ENCODE results near the gene CRYBG2.

Gene CRYBG2

DNA sequence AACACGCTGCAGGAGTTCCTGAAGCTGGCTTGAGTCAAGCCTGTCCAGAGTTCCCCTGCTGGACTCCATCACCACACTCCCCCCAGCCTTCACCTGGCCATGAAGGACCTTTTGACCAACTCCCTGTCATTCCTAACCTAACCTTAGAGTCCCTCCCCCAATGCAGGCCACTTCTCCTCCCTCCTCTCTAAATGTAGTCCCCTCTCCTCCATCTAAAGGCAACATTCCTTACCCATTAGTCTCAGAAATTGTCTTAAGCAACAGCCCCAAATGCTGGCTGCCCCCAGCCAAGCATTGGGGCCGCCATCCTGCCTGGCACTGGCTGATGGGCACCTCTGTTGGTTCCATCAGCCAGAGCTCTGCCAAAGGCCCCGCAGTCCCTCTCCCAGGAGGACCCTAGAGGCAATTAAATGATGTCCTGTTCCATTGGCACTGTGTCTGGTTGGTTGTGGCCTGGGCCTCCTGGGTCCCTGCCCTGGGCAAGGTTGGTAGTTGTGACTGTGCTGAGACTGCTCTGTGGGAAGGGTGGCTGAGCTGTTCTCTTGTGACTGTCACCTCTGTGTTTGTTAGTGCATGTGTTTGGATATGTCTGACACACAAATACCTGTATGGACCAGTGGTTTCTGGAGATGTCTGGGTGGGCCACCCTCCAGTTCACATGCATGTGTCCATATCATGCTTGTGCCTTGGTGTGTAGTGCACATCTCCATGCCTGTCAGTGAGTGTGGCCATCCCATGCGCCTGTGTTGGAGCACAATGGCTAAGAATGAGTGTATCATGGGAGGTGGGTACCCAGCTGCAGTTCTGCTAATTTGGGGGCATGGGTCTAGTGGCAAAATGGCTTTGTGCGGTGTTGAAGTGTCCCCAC is 72.6 kb downstream of the CRYBG2 start:
- DNase-seq (ENCODE audit: low read depth): no peak

DNA sequence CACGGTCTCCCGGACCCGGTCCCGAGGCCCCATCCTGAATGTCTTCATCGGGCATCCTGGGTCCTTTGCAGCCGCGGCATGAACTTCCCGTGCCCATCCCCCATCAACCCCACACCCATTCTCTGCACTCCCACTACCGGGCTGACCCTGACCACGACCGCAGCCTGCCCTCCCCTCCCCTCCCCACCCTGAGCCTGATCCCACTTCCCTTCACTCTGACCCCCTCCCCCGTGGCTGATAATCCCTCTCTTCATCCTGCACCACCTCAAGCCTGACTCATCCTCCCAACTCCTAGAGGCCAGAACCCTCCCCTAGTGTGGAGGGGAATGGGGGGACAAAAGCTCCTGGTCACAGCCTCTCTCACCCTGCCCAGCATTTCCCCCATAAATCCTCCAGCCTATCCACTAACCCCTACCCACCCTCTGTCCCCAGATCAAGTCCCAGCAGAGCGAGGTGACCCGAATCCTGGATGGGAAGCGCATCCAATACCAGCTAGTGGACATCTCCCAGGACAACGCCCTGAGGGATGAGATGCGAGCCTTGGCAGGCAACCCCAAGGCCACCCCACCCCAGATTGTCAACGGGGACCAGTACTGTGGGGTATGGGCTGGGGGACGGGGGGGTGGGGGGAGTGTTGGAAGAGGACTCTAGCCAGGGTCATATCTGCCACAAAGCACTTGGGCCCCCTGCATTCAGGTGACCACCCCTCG is 73.4 kb downstream of the CRYBG2 start:
- DNase-seq (ENCODE audit: low read depth): no peak

DNA sequence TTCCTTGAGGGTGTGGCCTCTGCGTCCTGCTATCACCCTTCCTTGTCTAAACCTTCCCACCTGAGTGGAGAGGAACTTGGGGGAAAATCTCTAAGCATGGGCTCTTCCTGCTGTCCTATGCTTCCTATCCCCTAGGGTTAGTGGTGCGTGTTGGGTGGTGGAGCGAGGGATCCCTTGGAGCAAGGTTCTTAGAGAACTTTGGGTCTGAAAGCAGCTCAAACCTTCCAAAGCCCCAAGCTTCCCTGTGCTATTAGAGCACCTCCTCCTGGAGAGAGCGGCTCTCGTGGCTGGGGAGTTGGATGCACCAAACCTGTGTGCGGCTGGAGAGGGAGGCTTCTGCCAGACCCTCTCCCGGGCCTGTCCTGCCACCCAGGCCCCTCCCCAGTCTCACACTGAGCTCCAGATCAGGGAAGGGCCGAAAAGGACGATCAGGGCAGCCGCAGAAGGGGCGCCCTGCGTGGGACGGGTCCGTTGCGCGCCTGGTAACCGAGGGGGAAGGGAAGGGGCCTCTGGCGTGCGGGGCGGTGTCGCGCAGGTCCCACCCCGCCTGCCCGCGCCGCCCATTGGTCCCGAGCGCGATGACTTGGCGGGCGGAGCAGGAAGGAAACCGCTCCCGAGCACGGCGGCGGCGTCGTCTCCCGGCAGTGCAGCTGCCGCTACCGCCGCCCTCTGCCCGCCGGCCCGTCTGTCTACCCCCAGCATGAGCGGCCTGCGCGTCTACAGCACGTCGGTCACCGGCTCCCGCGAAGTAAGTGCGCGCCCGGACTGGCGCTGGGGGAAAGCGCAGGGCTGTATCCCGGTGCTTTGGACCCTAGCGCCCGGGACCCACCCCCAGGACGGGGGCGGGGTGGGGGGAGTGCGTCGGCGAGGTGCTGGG is 74.2 kb downstream of the CRYBG2 start, which contains the start of gene SH3BGRL3:
TSS of gene SH3BGRL3 (plus strand) at position 631 of the 877 bp plus-strand sequence. CDS start at position 701, 70 bp downstream.
- DNase-seq (ENCODE audit: low read depth): no peak

DNA sequence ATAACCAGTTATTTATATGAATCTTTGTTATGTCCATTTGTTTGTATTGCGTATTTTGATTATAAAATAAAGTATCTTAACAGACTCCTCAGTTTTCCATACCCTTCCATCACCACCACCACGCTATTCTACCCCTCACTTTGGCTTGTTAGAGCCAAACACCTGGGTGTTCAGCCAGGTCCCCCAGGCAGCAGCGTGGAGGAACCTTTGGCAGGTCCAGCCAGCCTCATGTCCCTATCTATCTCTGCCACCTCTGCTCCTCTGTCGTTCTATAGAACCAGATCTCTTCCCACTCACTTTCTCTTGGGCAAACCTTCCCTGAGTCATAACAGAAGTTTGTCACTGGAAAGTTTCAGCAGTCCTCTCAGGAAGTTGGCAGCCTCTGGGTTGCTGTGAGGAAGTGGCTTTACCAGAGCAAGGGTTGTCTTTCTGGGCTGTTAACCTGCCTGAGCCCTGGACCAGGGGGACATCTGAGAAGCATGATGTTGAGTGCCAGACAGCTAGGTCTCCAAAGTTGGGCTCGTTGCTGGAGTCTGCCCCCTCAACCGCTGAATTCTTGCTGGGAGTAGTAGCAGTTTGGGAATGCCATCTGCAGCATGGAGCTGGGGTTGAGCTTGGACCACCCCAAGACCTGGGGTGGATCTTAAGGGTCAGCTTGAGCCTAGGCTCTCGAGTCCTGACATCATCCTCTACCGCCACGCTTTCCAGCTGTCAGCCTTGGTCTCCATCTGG is 75.0 kb downstream of the CRYBG2 start:
- DNase-seq (ENCODE audit: low read depth): peak; percentile 51

DNA sequence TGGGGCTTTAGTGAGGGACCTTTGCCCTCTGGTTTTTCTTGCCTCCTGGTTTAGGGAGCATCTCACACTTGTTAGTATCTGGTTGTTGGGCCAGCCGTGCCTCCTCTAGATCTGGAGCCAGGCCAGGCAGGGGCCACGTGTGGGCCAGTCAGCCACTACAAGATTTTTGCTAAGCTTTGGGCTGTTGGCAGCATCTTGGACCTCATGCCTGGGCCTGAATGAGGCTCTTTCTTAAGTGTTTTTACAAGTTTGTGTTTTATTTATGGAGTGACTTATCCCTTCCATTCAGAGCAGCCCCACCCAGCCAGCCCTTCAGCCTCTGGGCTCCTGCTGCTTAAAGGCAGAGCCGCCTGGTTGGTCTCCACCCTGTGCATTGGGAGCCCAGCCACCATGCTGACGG is 75.6 kb downstream of the CRYBG2 start:
- peak; percentile 65 for DNase-seq (ENCODE audit: low read depth)

DNA sequence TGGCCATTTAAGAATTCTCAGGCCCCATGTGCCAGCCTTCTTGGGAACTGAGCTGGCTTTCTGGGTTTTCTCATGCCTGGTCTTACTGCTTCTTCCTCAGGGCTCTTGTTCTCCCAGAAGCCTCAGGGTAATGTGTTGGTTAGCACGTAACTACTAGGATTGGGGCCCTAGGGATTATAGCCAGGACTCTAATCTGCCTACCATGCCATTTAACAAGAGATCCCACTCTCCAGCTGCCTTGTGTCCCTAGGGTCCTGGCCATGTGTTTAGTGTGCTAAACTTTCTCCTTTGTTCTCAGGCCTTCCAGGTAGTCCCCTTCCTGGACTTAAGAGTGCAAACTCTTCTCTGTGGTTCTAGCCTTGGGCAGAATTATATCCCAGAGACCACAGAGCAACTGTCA is 76.2 kb downstream of the CRYBG2 start:
- DNase-seq (ENCODE audit: low read depth): no peak

DNA sequence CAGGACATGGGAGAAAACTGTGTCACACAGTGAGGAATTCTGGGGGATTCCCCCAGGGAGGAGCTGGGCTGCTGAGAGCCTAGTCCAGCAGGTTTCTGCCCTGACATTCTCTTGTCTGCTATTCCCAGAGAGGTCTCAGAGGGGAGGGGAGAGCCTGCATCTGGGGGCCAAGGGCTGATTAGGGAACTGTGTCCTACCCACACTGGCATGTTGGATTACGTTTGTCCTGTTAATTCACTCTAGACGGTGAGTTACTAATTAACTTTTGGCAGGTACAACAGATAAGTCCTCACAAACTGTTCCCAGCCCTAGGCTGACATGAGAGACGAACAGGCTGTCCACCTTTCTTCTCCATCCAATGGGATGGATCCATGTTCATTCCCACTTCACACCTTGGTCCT is 76.7 kb downstream of the CRYBG2 start:
- no peak for DNase-seq (ENCODE audit: low read depth)

DNA sequence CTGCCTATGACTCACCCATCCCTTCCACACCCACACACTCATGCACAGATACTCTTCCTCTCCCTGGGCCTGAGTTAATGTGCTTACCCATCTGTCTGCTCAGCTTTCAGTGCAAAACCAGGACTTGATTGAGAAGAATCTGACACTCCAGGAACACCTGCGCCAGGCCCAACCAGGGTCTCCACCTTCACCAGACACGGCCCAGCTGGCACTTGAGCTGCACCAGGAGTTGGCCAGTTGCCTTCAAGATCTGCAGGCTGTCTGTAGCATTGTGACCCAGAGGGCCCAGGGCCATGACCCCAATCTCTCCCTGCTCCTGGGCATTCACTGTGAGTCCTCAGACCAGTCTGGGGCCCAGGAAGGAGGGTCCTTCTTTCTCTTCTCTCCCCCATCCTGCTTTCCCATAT is 77.5 kb downstream of the CRYBG2 start:
- DNase-seq (ENCODE audit: low read depth): no peak

DNA sequence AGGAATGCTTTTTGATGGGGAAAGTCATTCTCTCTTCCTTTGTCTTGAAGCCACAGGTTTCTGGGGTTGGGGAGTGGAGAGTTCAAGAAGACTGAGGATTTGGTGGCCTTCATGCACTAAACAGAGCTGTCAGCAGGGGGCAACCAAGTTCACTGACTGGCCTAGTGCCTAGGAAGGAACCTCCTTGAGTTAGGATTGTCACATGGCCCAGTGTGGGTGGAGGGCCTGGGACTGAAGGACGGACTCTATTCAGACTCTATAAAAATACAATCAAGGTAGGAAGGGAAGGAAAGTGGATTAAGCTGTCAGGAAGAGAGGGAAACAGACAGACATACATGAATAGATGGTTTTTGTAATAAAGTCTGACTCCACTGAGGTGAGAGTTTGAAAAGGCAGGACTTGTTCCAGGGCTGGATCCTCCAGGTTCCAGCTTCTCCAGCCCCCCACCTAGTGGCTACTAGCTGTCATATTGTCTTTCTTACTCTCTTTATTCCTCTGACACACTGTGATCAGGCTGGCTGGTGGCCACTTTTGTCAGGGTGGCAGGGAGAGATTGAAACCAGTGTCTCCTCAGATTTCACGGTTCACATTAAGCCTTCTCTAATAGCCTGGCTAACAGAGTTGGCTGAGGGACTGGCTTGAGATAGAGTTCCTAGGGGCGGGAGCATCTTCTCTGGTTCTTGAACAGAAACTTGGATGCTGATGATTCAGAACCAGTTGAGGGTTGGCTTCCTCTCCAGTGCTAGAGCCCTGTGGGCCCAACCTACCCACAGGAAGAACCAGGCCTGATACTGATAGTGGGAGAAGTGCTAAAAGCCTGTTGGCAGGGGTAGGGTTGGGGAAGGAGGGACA is 78.1 kb downstream of the CRYBG2 start:
- DNase-seq (ENCODE audit: low read depth): peak; percentile 96

DNA sequence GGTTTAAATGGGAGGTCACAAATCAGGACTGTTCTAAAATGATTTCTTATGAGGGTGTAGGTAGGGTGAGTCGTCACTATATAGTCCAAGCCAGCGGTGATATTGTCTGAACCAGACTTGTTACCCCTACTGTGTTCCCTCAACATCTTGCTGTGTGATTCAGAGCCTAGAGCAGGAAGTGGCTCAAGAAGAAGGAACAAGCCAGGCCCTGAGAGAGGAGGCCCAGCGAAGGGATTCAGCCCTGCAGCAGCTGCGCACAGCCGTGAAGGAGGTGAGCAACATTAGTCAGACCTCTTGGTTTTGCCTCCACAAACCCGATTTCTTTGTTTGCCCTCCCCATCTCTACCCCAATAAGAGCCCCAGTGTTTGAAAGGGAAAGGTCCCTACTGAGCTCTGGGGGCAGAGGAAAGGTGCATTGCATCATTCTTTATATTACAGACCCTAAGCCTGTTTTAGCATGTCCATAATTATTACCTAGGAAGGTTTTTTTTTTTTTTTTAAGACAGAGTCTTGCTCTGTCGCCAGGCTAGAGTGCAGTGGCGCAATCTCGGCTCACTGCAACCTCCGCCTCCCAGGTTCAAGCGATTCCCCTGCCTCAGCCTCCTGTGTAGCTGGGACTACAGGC is 79.0 kb downstream of the CRYBG2 start:
- DNase-seq (ENCODE audit: low read depth): no peak

Data from GM04503 (cell line).